Measurements from ENCODE around the gene FLOT1. TPM values are rescaled to one million over a fixed set of nuclear protein-coding genes. Genes with fewer than 3 reads are reported as not detected.

The FLOT1 gene, protein sequence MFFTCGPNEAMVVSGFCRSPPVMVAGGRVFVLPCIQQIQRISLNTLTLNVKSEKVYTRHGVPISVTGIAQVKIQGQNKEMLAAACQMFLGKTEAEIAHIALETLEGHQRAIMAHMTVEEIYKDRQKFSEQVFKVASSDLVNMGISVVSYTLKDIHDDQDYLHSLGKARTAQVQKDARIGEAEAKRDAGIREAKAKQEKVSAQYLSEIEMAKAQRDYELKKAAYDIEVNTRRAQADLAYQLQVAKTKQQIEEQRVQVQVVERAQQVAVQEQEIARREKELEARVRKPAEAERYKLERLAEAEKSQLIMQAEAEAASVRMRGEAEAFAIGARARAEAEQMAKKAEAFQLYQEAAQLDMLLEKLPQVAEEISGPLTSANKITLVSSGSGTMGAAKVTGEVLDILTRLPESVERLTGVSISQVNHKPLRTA
- total RNA-seq = 100 to 1,000 TPM; 199 to 213 TPM

GRCh38 chr6:30742316-30743098 lies at the start of gene FLOT1:
FLOT1 (minus strand) TSS chr6:30742687; CDS start chr6:30742189, 498 bp downstream.
- CTCF ChIA-PET = interaction anchor here (0.8 to 2.1 kb wide), 7 partner anchors 10 to 86 kb away, joined by 3 to 7 read pairs (median 3); no protein-coding TSS in a partner anchor
- H3K4me1 Mint-ChIP-seq = peaks cover 82% of the 10 kb centered on the region
- POLR2A ChIA-PET = no interaction called here
- DNase-seq = peak; percentile 91
- no peaks in the 10 kb centered on the region for H3K27me3 Mint-ChIP-seq
- H3K36me3 Mint-ChIP-seq (ENCODE audit: low read depth) = peaks cover 59% of the 10 kb centered on the region
- peak within 1 kb of the TSS; percentile 86 for H3K27ac Mint-ChIP-seq
- peaks cover 4% of the 10 kb centered on the region for H3K9me3 Mint-ChIP-seq
- H3K4me3 Mint-ChIP-seq = peak within 1 kb of the TSS; percentile 87

- POLR2A ChIA-PET = no interaction called here
- H3K27me3 Mint-ChIP-seq = no peaks in the 10 kb centered on the region
- H3K27ac Mint-ChIP-seq = peak overlapping the region; percentile 75
- H3K4me3 Mint-ChIP-seq = no peak overlapping the region
- H3K4me1 Mint-ChIP-seq = peaks cover 88% of the 10 kb centered on the region
- DNase-seq = no peak
- peaks cover 5% of the 10 kb centered on the region for H3K36me3 Mint-ChIP-seq (ENCODE audit: low read depth)
- H3K9me3 Mint-ChIP-seq = no peaks in the 10 kb centered on the region
- CTCF ChIA-PET = interaction anchor here (0.5 to 1.0 kb wide), 2 partner anchors 28 to 60 kb away, joined by 3 to 4 read pairs; no protein-coding TSS in a partner anchor
These were observed 48.4 kb upstream of the FLOT1 start for GRCh38 chr6:30790724-30791383.

GRCh38 chr6:30789606-30790005 lies 47.1 kb upstream of the FLOT1 start:
- ChIA-PET CTCF (interaction anchor here (0.7 to 1.4 kb wide), 2 partner anchors 83 to 298 kb away, joined by 3 read pairs; no protein-coding TSS in a partner anchor), POLR2A (interaction anchor here (0.6 kb wide), 1 partner anchor 464 kb away, joined by 3 read pairs; no protein-coding TSS in a partner anchor)
- Mint-ChIP-seq H3K4me3 (no peak overlapping the region), H3K27ac (peak overlapping the region; percentile 84), H3K9me3 (peaks cover 2% of the 10 kb centered on the region), H3K4me1 (peaks cover 85% of the 10 kb centered on the region), H3K36me3 (ENCODE audit: low read depth) (peaks cover 5% of the 10 kb centered on the region), H3K27me3 (no peaks in the 10 kb centered on the region)
- DNase-seq = no peak

- peaks cover 71% of the 10 kb centered on the region for H3K4me1 Mint-ChIP-seq
- H3K9me3 Mint-ChIP-seq = peaks cover 2% of the 10 kb centered on the region
- DNase-seq = peak; percentile 61
- H3K4me3 Mint-ChIP-seq = peak overlapping the region; percentile 20
- H3K36me3 Mint-ChIP-seq (ENCODE audit: low read depth) = peaks cover 5% of the 10 kb centered on the region
- CTCF ChIA-PET = interaction anchor here (0.8 to 1.4 kb wide), 2 partner anchors 52 to 57 kb away, joined by 4 read pairs; no protein-coding TSS in a partner anchor
- no peaks in the 10 kb centered on the region for H3K27me3 Mint-ChIP-seq
- POLR2A ChIA-PET = interaction anchor here (0.6 kb wide), 1 partner anchor 25 kb away, joined by 3 read pairs; no protein-coding TSS in a partner anchor
- H3K27ac Mint-ChIP-seq = peak overlapping the region; percentile 84
These were observed 45.5 kb upstream of the FLOT1 start for GRCh38 chr6:30787954-30788353.

- CTCF ChIA-PET = interaction anchor here (1.0 to 2.6 kb wide), 5 partner anchors 12 to 305 kb away, joined by 3 to 10 read pairs (median 4); no protein-coding TSS in a partner anchor
- H3K27me3 Mint-ChIP-seq = no peaks in the 10 kb centered on the region
- peaks cover 2% of the 10 kb centered on the region for H3K9me3 Mint-ChIP-seq
- peak overlapping the region; percentile 81 for H3K27ac Mint-ChIP-seq
- no peak for DNase-seq
- H3K36me3 Mint-ChIP-seq (ENCODE audit: low read depth) = peaks cover 12% of the 10 kb centered on the region
- H3K4me3 Mint-ChIP-seq = no peak overlapping the region
- POLR2A ChIA-PET = no interaction called here
- H3K4me1 Mint-ChIP-seq = peaks cover 76% of the 10 kb centered on the region
These were observed 40.0 kb upstream of the FLOT1 start for GRCh38 chr6:30782425-30783014.

- Mint-ChIP-seq H3K4me1 (peaks cover 77% of the 10 kb centered on the region), H3K4me3 (no peak overlapping the region), H3K27me3 (no peaks in the 10 kb centered on the region), H3K36me3 (ENCODE audit: low read depth) (peaks cover 11% of the 10 kb centered on the region), H3K9me3 (peaks cover 2% of the 10 kb centered on the region), H3K27ac (peak overlapping the region; percentile 81)
- no peak for DNase-seq
- ChIA-PET CTCF (interaction anchor here (1.0 to 2.6 kb wide), 5 partner anchors 12 to 305 kb away, joined by 3 to 10 read pairs (median 4); no protein-coding TSS in a partner anchor), POLR2A (no interaction called here)
These were observed 39.4 kb upstream of the FLOT1 start for GRCh38 chr6:30781743-30782424.

- Mint-ChIP-seq H3K9me3 (peaks cover 2% of the 10 kb centered on the region), H3K27ac (peak overlapping the region; percentile 81), H3K36me3 (ENCODE audit: low read depth) (peaks cover 7% of the 10 kb centered on the region), H3K4me1 (peaks cover 77% of the 10 kb centered on the region), H3K27me3 (no peaks in the 10 kb centered on the region), H3K4me3 (no peak overlapping the region)
- ChIA-PET POLR2A (no interaction called here), CTCF (interaction anchor here (1.4 to 2.6 kb wide), 2 partner anchors 11 to 14 kb away, joined by 3 to 10 read pairs; no protein-coding TSS in a partner anchor)
- no peak for DNase-seq
These were observed 38.9 kb upstream of the FLOT1 start for GRCh38 chr6:30781395-30781742.

DNA sequence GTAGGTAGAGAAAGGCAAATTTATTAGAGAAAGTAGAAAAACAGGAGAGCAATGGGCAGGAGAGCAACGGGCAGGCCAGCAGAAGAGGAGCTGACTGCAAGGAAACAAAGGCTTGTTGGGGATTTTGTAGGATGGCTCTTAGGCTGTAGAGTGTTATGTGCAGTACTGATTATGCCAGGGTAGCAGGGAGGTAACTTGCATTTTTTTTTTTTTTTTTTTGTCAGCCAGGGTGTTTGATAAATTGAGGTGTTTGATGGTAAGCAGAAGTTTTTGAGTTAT lies 38.1 kb upstream of the FLOT1 start:
- DNase-seq = no peak
- Mint-ChIP-seq H3K4me3 (no peak overlapping the region), H3K9me3 (peaks cover 2% of the 10 kb centered on the region), H3K27ac (peak overlapping the region; percentile 39), H3K4me1 (peaks cover 73% of the 10 kb centered on the region), H3K27me3 (no peaks in the 10 kb centered on the region), H3K36me3 (ENCODE audit: low read depth) (peaks cover 7% of the 10 kb centered on the region)
- CTCF ChIA-PET = interaction anchor here (1.1 to 2.6 kb wide), 2 partner anchors 8 to 10 kb away, joined by 3 to 10 read pairs; no protein-coding TSS in a partner anchor
- POLR2A ChIA-PET = no interaction called here

DNA sequence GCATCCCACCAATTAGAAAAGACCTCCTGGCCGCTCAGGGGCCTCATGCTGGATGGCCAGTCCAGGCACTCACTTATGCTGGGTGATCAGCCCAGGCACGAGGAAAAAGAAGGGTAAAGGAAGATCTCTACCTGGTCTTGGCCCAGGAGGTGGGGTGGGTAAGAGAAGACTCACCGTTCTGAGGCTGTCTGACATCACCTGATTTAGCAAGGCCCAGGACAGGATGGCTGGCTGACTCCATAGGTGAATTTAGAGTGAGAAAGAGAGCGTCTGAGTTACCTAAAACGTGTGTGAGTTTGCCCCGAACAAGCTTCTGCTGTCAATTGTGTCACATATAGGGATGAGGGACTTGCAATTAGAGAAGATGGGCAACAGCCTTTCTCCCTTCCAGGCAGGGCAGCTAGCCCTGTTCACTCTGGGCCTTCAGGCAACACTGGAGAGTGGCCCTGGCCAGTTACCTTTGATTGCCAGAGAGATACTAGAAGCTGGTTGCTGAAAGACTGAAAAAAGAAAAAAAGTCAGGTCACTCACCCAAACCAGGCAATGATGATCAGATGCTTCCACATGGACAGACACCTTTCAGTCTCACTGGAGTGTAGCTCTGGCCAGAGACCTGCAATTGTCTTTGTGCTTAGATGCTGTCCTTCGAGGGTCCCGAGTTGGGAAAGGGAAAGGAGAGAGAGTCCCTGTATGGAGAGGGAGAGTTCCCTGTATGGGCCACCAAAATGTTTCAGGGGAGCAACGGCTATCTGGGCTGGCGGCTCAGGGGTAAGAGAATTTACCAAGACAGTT lies 37.6 kb upstream of the FLOT1 start:
- DNase-seq = no peak
- CTCF ChIA-PET = interaction anchor here (1.1 to 2.6 kb wide), 2 partner anchors 8 to 10 kb away, joined by 3 to 10 read pairs; no protein-coding TSS in a partner anchor
- POLR2A ChIA-PET = interaction anchor here (0.6 kb wide), 1 partner anchor 50 kb away, joined by 6 read pairs; no protein-coding TSS in a partner anchor
- Mint-ChIP-seq H3K9me3 (no peaks in the 10 kb centered on the region), H3K4me1 (peaks cover 70% of the 10 kb centered on the region), H3K36me3 (ENCODE audit: low read depth) (peaks cover 7% of the 10 kb centered on the region), H3K27me3 (no peaks in the 10 kb centered on the region), H3K27ac (peak overlapping the region; percentile 39), H3K4me3 (no peak overlapping the region)

DNA sequence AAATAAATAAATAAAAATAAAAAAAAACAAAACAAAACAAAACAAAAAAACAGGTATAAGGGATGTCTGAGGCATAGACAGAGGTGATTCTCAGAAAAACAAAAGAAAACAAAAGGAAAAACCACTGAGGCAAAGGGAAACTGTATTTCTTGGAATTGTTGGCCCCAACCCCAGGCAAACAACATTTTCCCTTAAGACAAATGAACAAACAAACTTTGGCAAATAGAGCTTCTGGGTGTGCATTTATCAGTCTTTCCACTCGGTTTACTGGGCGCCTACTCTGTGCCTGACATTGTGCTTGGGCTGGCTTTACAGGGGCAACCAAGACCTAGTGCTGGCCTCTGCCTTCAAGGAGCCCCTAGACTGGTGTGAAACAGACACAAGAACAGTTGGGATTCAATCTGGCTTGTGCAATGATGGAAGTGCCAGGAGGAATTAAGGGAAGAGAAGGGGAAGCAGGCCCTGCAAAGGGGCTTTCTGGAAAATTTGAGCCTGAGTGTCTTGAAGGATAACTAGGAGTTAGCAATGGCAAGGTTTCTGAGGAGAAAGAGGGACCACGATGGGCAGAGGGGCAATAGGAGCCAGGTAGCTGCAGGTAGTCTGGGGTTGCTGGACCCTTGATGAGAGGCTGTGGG lies 35.6 kb upstream of the FLOT1 start:
- H3K27me3 Mint-ChIP-seq = no peaks in the 10 kb centered on the region
- H3K9me3 Mint-ChIP-seq = no peaks in the 10 kb centered on the region
- H3K4me3 Mint-ChIP-seq = no peak overlapping the region
- H3K4me1 Mint-ChIP-seq = peaks cover 76% of the 10 kb centered on the region
- H3K27ac Mint-ChIP-seq = peak overlapping the region; percentile 79
- peaks cover 7% of the 10 kb centered on the region for H3K36me3 Mint-ChIP-seq (ENCODE audit: low read depth)
- no peak for DNase-seq
- CTCF ChIA-PET = interaction anchor here (1.5 kb wide), 1 partner anchor 106 kb away, joined by 3 read pairs; the partner anchor contains the start of gene DHX16
- POLR2A ChIA-PET = no interaction called here

GRCh38 chr6:30777155-30777485 lies 34.6 kb upstream of the FLOT1 start:
- H3K27ac Mint-ChIP-seq = no peak overlapping the region
- ChIA-PET POLR2A (no interaction called here), CTCF (interaction anchor here (0.6 to 1.5 kb wide), 2 partner anchors 105 to 106 kb away, joined by 3 to 4 read pairs; partner anchors contain the start of gene DHX16)
- peaks cover 8% of the 10 kb centered on the region for H3K36me3 Mint-ChIP-seq (ENCODE audit: low read depth)
- DNase-seq = no peak
- no peaks in the 10 kb centered on the region for H3K9me3 Mint-ChIP-seq
- no peaks in the 10 kb centered on the region for H3K27me3 Mint-ChIP-seq
- H3K4me3 Mint-ChIP-seq = no peak overlapping the region
- H3K4me1 Mint-ChIP-seq = peaks cover 79% of the 10 kb centered on the region
